ENCODE data around the gene OPN1MW.
"Not testable (repeated sequence)": the region's sequence is repeated elsewhere in the genome, so short reads cannot be mapped to it uniquely, and the experiment has no call there.

OPN1MW gene

DNA sequence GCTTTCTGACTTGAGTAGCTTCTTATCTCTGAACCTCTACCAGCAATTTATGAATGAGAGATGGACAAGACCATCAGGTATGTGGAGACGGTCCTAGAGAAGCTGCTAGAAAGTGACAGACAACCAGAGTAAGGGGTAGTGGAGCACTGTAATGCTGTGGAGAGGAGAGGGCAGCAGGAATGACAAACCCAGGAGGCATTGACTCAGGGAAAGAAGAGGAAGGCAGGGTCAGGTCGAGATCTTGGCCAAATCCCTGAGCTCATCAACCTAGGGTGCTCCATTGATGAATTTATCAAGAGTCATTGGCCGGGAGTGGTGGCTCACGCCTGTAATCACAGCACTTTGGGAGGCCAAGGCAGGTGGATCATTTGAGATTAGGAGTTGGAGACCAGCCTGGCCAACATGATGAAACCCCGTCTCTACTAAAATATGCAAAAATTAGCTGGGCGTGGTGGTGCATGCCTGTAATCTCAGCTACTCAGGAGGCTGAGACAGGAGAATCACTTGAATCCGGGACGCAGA, 57.6 kb downstream of the OPN1MW start:
- H3F3A ChIP-seq (ENCODE audit: insufficient read depth, low read length); H3K9me3 ChIP-seq (replicated peaks; ENCODE audit: insufficient read depth, low read length); H4K20me1 ChIP-seq (ENCODE audit: insufficient read depth, low read length); H3K27ac ChIP-seq (ENCODE audit: low read length); DNase-seq; H2AFZ ChIP-seq (ENCODE audit: low read length); H3K4me3 ChIP-seq (ENCODE audit: low read length); H3K9ac ChIP-seq (ENCODE audit: low read length); H3K4me2 ChIP-seq (ENCODE audit: low read depth, low read length); H3K27me3 ChIP-seq (replicated peaks; ENCODE audit: insufficient read depth, low read length); H3K4me1 ChIP-seq (ENCODE audit: low read length); H3K36me3 ChIP-seq (replicated peaks; ENCODE audit: insufficient read depth, low read length); H3K9me2 ChIP-seq (replicated peaks; ENCODE audit: insufficient read depth, low read length); H3K79me2 ChIP-seq (ENCODE audit: low read length): not testable (repeated sequence)

All from MM.1S (cell line).